ENCODE measurements around the gene KCNQ1.

GRCh38 chr11:2775626-2776350 is 331.0 kb downstream of the KCNQ1 start:
- no peak for TF ChIP-seq CTCF (optimal IDR thresholded peaks at IDR 0.05 in 1 of 3, IDR thresholded peaks at IDR 0.05 in 1 of 3, conservative IDR thresholded peaks at IDR 0.05 in 1 of 3; ENCODE audit: extremely low read depth in 1 of 3, insufficient read depth in 2 of 3, low read length in 3 of 3)
- TF ChIP-seq EZH2 (IDR thresholded peaks at IDR 0.05; ENCODE audit: low read length) = no peak

All from keratinocyte (primary cell).